OCI-LY7 (cell line): Measurements from ENCODE around the gene LDAH.

Experiments used
- CTCF ChIP-seq: fragments of 200-600 bp; sonication (generic); conservative IDR thresholded peaks from 2 replicates; pipeline ENCODE4 v1.5.1; 2014; ENCODE audit warnings: mild to moderate bottlenecking, antibody characterized with exemption, low read length, moderate library complexity, mixed read lengths
- EZH2phosphoT487 ChIP-seq: fragments of 200-600 bp; sonication (generic); IDR thresholded peaks from 2 replicates; pipeline ENCODE4 v1.6.1; 2018; ENCODE audit warnings: low read depth, borderline replicate concordance, mild to moderate bottlenecking, mixed run types, antibody characterized with exemption, low read length, moderate library complexity, mixed read lengths

DNA sequence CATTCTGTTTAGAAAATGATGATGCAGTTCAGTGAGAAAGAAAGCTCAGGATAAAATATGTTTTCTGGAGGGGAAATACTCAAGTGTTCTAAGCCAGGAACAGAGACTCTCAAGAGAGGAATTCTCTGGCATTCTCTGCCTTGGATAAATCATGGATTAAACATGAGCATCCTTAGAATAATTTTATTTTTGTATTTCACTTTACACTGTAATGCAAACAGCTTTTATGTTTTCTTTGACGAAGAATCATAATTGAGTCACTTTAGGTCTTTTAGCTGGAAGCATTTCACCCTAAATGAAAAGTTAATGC is 144.9 kb downstream of the LDAH start:
- no peak for TF ChIP-seq CTCF
- no peak for TF ChIP-seq EZH2phosphoT487
